HG02885 (cell line): ENCODE data around the gene ARHGAP6.
A peak's percentile ranks its signal among the peaks of the same experiment; 100 is the strongest.
"Not testable (repeated sequence)": the region's sequence is repeated elsewhere in the genome, so short reads cannot be mapped to it uniquely, and the experiment has no call there.

Source experiments
- ATAC-seq: cut with Tn5 transposase; IDR thresholded peaks from one replicate; pipeline ENCODE4 v1.9.1; 2021; ENCODE audit warnings: mild to moderate bottlenecking; ENCODE audit not compliant: unreplicated experiment, poor library complexity

Gene ARHGAP6

DNA sequence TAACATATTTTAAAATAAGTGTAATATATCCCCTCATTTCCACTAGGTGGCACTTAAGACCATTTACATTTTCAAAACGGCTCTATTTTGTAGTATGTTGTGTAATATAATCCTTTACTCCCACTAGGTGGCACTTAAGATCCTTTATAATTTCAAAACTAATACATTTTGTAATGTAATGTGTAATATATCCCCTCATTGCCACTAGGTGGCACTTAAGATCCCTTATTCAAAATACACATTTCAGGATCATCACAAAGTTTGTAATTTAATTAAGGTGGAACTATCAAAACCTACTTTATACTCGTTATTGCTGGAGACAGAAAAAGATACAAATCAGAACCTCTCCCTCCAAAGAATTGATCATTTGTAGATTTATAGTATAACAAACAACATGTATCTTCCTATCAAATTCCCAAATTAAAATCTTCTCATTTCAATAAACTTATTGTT, 132.5 kb downstream of the ARHGAP6 start:
- ATAC-seq, result peak; percentile 98

GRCh38 chrX:11532291-11533078, 133.2 kb downstream of the ARHGAP6 start:
- no peak for ATAC-seq

DNA sequence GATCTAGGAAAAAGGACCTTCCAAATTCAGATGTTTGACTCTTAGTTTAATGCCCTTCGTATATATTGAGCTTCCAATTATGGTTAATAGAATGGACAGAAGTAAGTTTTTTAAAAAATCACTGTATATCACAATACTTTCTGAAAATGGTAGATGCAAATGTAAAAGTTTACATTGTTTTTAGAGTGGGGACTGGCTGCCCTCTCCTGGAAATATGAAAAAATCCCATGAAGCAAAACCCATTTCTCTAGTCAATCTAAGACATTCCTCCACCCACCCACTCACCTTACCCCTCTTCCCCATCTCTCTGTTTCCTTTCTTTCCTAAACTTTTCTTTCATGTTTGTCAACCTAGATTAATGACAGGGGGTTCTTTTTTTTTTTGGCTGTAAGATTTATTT, 134.5 kb downstream of the ARHGAP6 start:
- no peak for ATAC-seq

DNA sequence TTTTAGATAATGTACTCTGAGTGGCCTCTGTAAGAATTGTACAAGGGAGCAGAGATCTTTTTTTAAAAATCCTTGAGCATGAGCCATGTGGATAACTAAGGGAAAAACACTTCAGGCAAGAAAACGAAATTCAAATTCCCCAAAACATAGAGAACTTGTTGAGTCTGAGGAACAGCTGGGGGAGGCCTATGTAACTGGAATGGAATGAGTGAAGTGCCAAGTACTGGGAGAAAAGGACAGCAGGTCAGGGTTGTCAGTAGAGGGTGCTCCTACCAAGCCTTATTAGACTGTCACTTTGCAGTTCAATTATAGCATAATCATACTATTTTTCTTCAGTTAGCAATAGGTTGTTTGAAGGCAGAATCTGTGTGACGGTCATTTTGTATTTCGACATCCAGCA, 135.1 kb downstream of the ARHGAP6 start:
- ATAC-seq, result no peak

GRCh38 chrX:11528623-11529022, 137.1 kb downstream of the ARHGAP6 start:
- ATAC-seq, result peak; percentile 39

GRCh38 chrX:11525685-11526084, 140.0 kb downstream of the ARHGAP6 start:
- no peak for ATAC-seq

DNA sequence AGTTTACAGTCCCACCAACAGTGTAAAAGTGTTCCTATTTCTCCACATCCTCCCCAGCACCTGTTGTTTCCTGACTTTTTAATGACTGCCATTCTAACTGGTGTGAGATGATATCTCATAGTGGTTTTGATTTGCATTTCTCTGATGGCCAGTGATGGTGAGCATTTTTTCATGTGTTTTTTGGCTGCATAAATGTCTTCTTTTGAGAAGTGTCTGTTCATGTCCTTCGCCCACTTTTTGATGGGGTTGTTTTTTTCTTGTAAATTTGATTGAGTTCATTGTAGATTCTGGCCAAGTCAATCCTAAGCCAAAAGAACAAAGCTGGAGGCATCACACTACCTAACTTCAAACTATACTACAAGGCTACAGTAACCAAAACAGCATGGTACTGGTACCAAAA, 146.5 kb downstream of the ARHGAP6 start:
- not testable (repeated sequence) for ATAC-seq

- ATAC-seq, result no peak
Observed at GRCh38 chrX:11509786-11510185, 155.9 kb downstream of the ARHGAP6 start.

DNA sequence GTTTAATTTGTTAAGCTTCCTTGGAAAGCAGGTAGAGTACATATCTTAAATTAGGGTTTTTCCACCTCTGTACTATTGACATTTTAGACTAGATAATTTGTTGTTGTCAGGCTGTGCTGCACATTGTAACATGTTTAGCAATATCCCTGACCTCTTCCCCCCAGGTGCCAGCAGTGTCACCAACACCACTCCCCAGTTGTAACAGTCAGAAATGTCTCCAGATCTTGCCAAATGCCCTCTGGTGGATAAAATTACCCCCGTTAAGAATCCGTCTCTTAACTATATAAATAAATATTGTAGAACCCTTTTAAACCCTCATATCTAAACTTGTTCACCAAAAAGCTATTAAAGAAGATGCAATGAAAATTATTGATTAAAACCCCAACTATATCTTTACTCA, 161.5 kb downstream of the ARHGAP6 start:
- ATAC-seq, result no peak

DNA sequence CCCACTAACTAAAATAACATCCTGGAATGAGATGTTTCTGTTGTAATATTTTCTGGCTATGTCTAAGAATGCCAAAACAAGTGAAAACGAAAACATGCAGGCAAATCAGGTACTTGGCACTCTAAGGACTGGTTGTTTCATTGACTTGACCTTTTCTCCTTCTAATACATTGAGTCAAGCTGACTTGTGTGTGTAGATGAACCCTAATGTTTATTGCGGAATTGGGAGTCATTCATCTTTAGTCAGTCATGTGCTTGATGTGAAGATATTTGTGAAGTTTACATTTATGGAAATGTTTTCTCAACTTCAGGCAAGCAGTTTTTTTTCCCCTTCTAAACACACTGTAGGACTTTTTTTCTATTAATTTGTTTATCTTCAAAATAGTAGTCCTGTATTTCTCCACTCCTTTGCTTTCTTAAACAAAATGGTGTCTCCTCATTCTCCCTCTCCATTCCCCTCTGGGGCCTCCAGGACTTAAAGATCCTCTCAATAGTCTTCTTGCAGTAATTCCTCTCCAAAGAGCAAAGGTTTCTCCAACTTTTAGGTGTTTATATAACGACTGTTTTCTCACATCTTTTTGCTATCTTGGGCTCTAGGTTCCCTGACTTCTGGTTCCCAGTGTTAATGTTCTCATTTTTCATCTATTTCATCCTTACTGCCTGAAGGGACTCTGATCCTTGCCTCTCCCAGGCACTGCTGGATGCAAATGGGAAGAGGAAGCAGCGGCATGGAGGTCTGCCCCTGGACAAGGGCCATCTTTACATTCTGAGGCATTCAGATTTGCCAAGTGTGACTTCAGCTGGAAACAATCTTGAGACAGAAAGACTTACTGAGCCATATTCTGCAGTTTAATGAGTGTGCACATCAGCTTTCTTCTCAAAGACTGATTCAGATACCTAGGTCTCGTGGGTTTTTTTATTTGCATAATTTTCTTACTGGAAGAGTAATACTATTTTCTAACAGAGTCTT, 166.4 kb downstream of the ARHGAP6 start:
- no peak for ATAC-seq

- ATAC-seq, result not testable (repeated sequence)
Observed at GRCh38 chrX:11491375-11491774, 174.3 kb downstream of the ARHGAP6 start.

GRCh38 chrX:11484290-11484689, 181.4 kb downstream of the ARHGAP6 start:
- no peak for ATAC-seq

GRCh38 chrX:11481035-11481434, 184.7 kb downstream of the ARHGAP6 start:
- no peak for ATAC-seq

DNA sequence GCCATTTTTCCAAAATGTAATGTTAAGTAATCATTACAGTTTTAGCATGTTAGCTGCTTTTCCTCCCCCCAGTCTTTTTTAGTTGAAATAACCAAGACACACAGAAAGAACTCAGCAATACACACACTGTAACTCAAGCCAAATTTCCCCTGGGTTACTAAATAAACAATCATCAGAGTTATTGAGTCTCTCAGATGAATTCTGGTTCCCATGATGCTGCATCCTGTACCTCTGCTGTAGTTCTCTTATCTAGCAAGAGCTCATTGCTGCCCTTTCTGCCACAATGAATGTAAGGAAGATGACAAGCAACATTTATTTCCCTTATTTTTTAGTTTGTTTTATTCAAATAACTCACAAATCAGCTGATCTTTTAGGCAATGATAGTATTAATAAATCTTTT, 185.1 kb downstream of the ARHGAP6 start:
- ATAC-seq, result no peak

DNA sequence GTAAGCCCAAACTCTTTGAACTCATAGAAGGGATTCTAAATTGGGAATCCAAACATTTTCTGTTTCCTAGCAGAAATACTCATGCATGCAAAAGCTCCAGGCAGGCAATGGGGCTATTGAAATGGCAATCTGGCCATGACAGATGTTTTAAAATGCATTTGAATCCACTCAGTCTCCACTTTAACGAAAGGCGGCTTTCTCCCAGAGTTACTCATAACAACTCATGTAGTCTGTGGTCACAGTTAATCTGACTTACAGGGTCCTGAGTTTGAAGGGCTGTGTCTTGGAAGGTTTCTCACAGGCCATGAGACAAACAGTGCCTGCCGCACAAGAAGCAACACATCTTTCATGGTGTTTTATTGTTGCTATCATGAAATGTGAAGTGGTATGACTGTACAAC, 186.8 kb downstream of the ARHGAP6 start:
- ATAC-seq, result no peak

GRCh38 chrX:11478026-11478425, 187.7 kb downstream of the ARHGAP6 start:
- no peak for ATAC-seq

- ATAC-seq, result no peak
Observed at GRCh38 chrX:11474576-11474975, 191.1 kb downstream of the ARHGAP6 start.

GRCh38 chrX:11474021-11474420, 191.7 kb downstream of the ARHGAP6 start:
- ATAC-seq, result no peak

DNA sequence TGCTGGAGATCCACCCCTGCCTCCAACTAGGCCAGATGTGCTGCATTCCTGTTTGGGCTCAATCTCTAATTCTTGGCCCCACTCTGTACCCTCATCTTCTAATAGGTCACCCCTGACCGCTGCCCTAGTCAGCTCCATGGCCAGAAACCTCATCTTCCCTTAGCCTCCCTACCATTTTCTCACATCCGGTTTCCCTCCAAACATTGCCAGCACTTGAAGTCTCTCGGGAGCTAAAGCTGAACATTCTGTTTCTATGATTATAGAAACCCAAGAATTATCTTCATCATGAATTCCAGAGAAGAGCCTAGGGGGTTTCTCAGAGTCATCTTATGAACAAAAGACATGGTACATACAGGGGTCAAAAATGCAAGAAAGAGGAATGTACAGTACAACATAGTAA, 192.8 kb downstream of the ARHGAP6 start:
- ATAC-seq, result no peak

DNA sequence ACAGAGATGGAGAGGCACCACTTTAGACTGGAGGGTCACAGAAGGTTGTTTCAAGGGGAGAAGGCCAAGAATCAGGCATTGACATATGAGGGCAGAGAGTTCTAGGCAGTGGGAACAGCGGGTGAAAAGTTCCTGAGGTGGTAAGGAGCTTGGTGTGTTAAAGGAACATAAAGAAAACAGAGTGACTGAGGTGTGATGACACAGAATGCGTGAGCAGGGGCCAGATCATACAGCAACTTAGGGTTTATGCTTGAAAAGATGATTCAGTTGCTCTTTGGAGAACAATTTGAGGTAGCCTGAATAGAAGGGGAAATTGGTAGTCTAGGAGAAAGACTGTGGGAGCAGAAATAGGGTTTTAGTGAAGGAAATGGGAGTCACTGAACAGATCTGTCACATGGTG, 193.3 kb downstream of the ARHGAP6 start:
- no peak for ATAC-seq

DNA sequence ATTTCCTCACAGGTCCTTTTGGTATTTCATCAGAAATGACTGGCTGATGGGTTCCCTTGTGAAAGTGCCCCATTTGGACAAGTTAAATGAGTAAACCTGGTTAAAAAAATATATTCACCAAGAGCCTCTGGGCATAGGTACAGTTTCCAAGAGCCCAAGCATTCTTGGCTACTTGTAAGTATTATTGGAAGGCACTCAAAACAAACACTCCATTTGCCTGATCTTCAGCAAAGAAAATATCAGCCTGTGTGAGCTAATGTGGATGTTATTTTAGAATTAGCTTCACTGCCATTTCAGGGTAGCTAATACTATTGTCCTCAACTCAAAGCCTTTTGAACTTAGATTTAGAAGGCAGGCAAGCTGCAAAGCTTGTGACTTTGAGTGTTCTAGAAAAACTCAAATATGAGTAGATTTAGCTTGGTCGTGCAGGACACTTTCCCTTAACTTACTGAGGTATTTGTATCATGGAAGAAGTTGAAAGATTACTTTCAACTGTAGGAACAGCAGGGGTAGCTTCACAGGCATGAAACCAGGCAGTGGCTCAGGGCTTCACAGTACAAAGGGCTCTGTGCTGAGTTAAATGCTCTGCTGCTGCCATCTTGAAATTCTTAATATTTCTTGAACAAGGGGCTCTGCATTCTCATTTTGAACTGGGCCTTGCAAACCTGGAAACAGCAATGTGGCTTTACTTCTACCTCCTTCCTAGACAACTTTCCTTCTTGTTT, 195.3 kb downstream of the ARHGAP6 start:
- ATAC-seq, result no peak
